ENCODE results near the gene MAP3K15. TPM values are rescaled to one million over a fixed set of nuclear protein-coding genes. Genes with fewer than 3 reads are reported as not detected.

MAP3K15 gene
- total RNA-seq, 1 experiment from 2014 or later: 3.8 TPM

DNA sequence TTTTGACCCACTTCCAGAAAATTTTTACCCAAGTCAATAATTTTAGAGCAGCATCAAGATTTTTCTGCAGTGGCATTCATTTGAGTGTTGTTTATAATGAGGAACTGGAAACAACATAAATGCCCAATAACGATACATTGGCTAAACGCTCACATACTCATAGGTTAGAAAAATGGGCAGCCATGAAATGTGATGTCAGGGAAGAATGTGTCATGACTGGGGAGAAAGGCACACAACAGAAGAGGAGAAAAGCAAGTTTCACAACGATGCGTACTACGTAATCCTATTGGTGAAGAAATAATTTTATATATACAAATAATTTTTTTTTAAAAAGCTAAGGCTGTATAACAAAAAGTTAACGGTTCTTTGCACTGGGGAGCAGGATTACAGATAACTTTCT, 33.6 kb upstream of the MAP3K15 start (continued):
- TF ChIP-seq, protein P1, sequence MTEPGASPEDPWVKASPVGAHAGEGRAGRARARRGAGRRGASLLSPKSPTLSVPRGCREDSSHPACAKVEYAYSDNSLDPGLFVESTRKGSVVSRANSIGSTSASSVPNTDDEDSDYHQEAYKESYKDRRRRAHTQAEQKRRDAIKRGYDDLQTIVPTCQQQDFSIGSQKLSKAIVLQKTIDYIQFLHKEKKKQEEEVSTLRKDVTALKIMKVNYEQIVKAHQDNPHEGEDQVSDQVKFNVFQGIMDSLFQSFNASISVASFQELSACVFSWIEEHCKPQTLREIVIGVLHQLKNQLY (CRISPR knock-in tag; IDR thresholded peaks at IDR 0.05): no peak
- no peak for TF ChIP-seq NR1H2 (CRISPR knock-in tag; IDR thresholded peaks at IDR 0.05)
- TF ChIP-seq RELA (CRISPR knock-in tag; IDR thresholded peaks at IDR 0.05; ENCODE audit: borderline replicate concordance): no peak
- TF ChIP-seq, protein P2, sequence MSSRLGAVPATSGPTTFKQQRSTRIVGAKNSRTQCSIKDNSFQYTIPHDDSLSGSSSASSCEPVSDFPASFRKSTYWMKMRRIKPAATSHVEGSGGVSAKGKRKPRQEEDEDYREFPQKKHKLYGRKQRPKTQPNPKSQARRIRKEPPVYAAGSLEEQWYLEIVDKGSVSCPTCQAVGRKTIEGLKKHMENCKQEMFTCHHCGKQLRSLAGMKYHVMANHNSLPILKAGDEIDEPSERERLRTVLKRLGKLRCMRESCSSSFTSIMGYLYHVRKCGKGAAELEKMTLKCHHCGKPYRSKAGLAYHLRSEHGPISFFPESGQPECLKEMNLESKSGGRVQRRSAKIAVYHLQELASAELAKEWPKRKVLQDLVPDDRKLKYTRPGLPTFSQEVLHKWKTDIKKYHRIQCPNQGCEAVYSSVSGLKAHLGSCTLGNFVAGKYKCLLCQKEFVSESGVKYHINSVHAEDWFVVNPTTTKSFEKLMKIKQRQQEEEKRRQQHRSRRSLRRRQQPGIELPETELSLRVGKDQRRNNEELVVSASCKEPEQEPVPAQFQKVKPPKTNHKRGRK (CRISPR knock-in tag; IDR thresholded peaks at IDR 0.05; ENCODE audit: borderline replicate concordance): no peak
- TF ChIP-seq, protein P3, sequence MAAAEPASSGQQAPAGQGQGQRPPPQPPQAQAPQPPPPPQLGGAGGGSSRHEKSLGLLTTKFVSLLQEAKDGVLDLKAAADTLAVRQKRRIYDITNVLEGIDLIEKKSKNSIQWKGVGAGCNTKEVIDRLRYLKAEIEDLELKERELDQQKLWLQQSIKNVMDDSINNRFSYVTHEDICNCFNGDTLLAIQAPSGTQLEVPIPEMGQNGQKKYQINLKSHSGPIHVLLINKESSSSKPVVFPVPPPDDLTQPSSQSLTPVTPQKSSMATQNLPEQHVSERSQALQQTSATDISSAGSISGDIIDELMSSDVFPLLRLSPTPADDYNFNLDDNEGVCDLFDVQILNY (CRISPR knock-in tag; IDR thresholded peaks at IDR 0.05): no peak
- TF ChIP-seq, protein P4, sequence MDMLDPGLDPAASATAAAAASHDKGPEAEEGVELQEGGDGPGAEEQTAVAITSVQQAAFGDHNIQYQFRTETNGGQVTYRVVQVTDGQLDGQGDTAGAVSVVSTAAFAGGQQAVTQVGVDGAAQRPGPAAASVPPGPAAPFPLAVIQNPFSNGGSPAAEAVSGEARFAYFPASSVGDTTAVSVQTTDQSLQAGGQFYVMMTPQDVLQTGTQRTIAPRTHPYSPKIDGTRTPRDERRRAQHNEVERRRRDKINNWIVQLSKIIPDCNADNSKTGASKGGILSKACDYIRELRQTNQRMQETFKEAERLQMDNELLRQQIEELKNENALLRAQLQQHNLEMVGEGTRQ (CRISPR knock-in tag; IDR thresholded peaks at IDR 0.05): no peak
- TF ChIP-seq SOX15 (CRISPR knock-in tag; IDR thresholded peaks at IDR 0.05): no peak
- no peak for TF ChIP-seq ZNF232 (CRISPR knock-in tag; IDR thresholded peaks at IDR 0.05)
- no peak for TF ChIP-seq MYBL2 (CRISPR knock-in tag; IDR thresholded peaks at IDR 0.05)
- no peak for TF ChIP-seq FOXJ3 (CRISPR knock-in tag; IDR thresholded peaks at IDR 0.05; ENCODE audit: borderline replicate concordance)

DNA sequence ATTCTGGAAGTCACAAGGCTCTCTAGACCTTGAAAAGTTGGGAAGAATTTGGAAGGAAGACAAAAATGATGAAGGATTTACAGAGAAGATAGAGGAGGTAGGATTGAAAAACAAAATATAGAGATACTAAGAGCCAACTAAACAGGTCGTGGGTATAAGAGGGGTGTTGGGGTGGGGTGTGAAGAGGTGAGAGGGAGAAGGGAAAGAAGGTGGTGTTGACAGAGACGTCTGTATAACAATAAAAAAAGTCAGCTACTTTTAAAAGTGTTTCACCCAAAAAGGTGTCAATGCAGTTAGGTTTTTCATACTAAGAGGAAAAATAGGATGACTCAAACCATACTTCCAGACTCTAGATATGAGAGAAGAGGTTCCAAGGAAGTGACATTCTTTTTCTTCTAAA, 33.0 kb upstream of the MAP3K15 start:
- ATAC-seq (no peak), DNase-seq (ENCODE audit: low spot score) (no peak)
- Mint-ChIP-seq H3K27ac (no peak overlapping the region), H3K4me1 (no peaks in the 10 kb centered on the region), H3K9me3 (no peaks in the 10 kb centered on the region), H3K4me3 (no peak overlapping the region), H3K36me3 (no peaks in the 10 kb centered on the region), H3K27me3 (ENCODE audit: low read depth) (no peaks in the 10 kb centered on the region)
- TF ChIP-seq, protein P5, sequence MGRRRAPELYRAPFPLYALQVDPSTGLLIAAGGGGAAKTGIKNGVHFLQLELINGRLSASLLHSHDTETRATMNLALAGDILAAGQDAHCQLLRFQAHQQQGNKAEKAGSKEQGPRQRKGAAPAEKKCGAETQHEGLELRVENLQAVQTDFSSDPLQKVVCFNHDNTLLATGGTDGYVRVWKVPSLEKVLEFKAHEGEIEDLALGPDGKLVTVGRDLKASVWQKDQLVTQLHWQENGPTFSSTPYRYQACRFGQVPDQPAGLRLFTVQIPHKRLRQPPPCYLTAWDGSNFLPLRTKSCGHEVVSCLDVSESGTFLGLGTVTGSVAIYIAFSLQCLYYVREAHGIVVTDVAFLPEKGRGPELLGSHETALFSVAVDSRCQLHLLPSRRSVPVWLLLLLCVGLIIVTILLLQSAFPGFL (CRISPR knock-in tag; IDR thresholded peaks at IDR 0.05; ENCODE audit: borderline replicate concordance): no peak
- TF ChIP-seq FOXJ3 (CRISPR knock-in tag; IDR thresholded peaks at IDR 0.05; ENCODE audit: borderline replicate concordance): no peak
- TF ChIP-seq EMX1 (CRISPR knock-in tag; IDR thresholded peaks at IDR 0.05): no peak
- no peak for TF ChIP-seq NR1H2 (CRISPR knock-in tag; IDR thresholded peaks at IDR 0.05)
- TF ChIP-seq ZNF423 (CRISPR knock-in tag; IDR thresholded peaks at IDR 0.05): no peak
- TF ChIP-seq, protein P6, sequence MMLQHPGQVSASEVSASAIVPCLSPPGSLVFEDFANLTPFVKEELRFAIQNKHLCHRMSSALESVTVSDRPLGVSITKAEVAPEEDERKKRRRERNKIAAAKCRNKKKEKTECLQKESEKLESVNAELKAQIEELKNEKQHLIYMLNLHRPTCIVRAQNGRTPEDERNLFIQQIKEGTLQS (CRISPR knock-in tag; conservative IDR thresholded peaks at IDR 0.05): no peak
- TF ChIP-seq, protein P7, sequence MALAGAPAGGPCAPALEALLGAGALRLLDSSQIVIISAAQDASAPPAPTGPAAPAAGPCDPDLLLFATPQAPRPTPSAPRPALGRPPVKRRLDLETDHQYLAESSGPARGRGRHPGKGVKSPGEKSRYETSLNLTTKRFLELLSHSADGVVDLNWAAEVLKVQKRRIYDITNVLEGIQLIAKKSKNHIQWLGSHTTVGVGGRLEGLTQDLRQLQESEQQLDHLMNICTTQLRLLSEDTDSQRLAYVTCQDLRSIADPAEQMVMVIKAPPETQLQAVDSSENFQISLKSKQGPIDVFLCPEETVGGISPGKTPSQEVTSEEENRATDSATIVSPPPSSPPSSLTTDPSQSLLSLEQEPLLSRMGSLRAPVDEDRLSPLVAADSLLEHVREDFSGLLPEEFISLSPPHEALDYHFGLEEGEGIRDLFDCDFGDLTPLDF (CRISPR knock-in tag; IDR thresholded peaks at IDR 0.05): no peak
- TF ChIP-seq, protein P8, sequence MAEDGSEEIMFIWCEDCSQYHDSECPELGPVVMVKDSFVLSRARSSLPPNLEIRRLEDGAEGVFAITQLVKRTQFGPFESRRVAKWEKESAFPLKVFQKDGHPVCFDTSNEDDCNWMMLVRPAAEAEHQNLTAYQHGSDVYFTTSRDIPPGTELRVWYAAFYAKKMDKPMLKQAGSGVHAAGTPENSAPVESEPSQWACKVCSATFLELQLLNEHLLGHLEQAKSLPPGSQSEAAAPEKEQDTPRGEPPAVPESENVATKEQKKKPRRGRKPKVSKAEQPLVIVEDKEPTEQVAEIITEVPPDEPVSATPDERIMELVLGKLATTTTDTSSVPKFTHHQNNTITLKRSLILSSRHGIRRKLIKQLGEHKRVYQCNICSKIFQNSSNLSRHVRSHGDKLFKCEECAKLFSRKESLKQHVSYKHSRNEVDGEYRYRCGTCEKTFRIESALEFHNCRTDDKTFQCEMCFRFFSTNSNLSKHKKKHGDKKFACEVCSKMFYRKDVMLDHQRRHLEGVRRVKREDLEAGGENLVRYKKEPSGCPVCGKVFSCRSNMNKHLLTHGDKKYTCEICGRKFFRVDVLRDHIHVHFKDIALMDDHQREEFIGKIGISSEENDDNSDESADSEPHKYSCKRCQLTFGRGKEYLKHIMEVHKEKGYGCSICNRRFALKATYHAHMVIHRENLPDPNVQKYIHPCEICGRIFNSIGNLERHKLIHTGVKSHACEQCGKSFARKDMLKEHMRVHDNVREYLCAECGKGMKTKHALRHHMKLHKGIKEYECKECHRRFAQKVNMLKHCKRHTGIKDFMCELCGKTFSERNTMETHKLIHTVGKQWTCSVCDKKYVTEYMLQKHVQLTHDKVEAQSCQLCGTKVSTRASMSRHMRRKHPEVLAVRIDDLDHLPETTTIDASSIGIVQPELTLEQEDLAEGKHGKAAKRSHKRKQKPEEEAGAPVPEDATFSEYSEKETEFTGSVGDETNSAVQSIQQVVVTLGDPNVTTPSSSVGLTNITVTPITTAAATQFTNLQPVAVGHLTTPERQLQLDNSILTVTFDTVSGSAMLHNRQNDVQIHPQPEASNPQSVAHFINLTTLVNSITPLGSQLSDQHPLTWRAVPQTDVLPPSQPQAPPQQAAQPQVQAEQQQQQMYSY (CRISPR knock-in tag; IDR thresholded peaks at IDR 0.05): no peak
- TF ChIP-seq, protein P9, sequence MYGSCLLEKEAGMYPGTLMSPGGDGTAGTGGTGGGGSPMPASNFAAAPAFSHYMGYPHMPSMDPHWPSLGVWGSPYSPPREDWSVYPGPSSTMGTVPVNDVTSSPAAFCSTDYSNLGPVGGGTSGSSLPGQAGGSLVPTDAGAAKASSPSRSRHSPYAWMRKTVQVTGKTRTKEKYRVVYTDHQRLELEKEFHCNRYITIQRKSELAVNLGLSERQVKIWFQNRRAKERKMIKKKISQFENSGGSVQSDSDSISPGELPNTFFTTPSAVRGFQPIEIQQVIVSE (CRISPR knock-in tag; IDR thresholded peaks at IDR 0.05; ENCODE audit: borderline replicate concordance): no peak
- no peak for TF ChIP-seq HMGA2 (CRISPR knock-in tag; IDR thresholded peaks at IDR 0.05)
- no peak for TF ChIP-seq OVOL2 (CRISPR knock-in tag; IDR thresholded peaks at IDR 0.05; ENCODE audit: borderline replicate concordance)
- POLR2A ChIA-PET: no interaction called here
- CTCF ChIA-PET: no interaction called here

Data from WTC11 (cell line).